K562 (cell line): ENCODE data around the gene SAE1. TPM values are rescaled to one million over a fixed set of nuclear protein-coding genes. Genes with fewer than 3 reads are reported as not detected.

Experiments
- BRCA1 ChIP-seq, 2 experiments: fragments of 450-650 bp in 1 of 2; sonication (generic) in 1 of 2; formaldehyde crosslinking in 1 of 2; IDR thresholded peaks; 2 replicates each; pipeline versions ENCODE4 v1.5.0 to v1.6.1; 2017 to 2020; ENCODE audit warnings: mild to moderate bottlenecking in 1 of 2, missing genetic modification reagents in 1 of 2
- FOXK2 ChIP-seq, 2 experiments: fragments of 450-650 bp; IDR thresholded peaks in 1 of 2; conservative IDR thresholded peaks in 1 of 2; 2 replicates each; pipeline ENCODE4 v1.6.1; 2016; ENCODE audit warnings: low read depth in 2 of 2, mild to moderate bottlenecking in 1 of 2
- KLF10 ChIP-seq: fragments of 250-450 bp; sonication (Bioruptor Pico); IDR thresholded peaks from 2 replicates; pipeline ENCODE4 v1.6.1; 2021; ENCODE audit warnings: matching md5 sums
- MCM7 ChIP-seq, 2 experiments: fragments of 450-650 bp; IDR thresholded peaks; 2 replicates each; pipeline ENCODE4 v1.6.1; 2016 to 2018
- MYNN ChIP-seq, 2 experiments: sonication (generic); formaldehyde crosslinking in 1 of 2; IDR thresholded peaks; 2 replicates each; pipeline versions ENCODE4 v1.5.0 to v1.6.1; 2016 to 2020; ENCODE audit warnings: antibody characterized with exemption in 1 of 2, missing genetic modification reagents in 1 of 2
- NCOA4 ChIP-seq: fragments of 450-650 bp; IDR thresholded peaks from 2 replicates; pipeline ENCODE4 v1.6.1; 2018; ENCODE audit warnings: mild to moderate bottlenecking; ENCODE audit not compliant: partially characterized antibody
- NUFIP1 ChIP-seq: fragments of 450-650 bp; IDR thresholded peaks from 2 replicates; pipeline ENCODE4 v1.6.1; 2018; ENCODE audit not compliant: partially characterized antibody
- PHF21A ChIP-seq: fragments of 450-650 bp; IDR thresholded peaks from 2 replicates; pipeline ENCODE4 v1.6.1; 2017; ENCODE audit warnings: low read depth, borderline replicate concordance
- RBM14 ChIP-seq: fragments of 200-400 bp; formaldehyde crosslinking; IDR thresholded peaks from 2 replicates; pipeline ENCODE4 v1.6.1; 2018; ENCODE audit warnings: low read depth, mild to moderate bottlenecking, low read length, moderate library complexity, borderline replicate concordance; ENCODE audit not compliant: insufficient read depth
- SLC30A9 ChIP-seq: fragments of 250-450 bp; sonication (Bioruptor Pico); IDR thresholded peaks from 2 replicates; pipeline ENCODE4 v1.8.0; 2022; ENCODE audit warnings: mild to moderate bottlenecking, moderate library complexity
- SMAD4 ChIP-seq: fragments of 250-450 bp; sonication (Bioruptor Pico); conservative IDR thresholded peaks from 2 replicates; pipeline ENCODE4 v1.8.0; 2021; ENCODE audit warnings: inconsistent platforms, mild to moderate bottlenecking, moderate library complexity
- TCF7 ChIP-seq: sonication (generic); IDR thresholded peaks from 2 replicates; pipeline ENCODE4 v1.6.1; 2016; ENCODE audit warnings: antibody characterized with exemption, borderline replicate concordance
- TGIF2 ChIP-seq: sonication (generic); formaldehyde crosslinking; IDR thresholded peaks from 2 replicates; pipeline ENCODE4 v1.8.1; 2022; ENCODE audit warnings: mild to moderate bottlenecking, missing genetic modification reagents, moderate library complexity
- ZNF263 ChIP-seq: sonication (generic); formaldehyde crosslinking; IDR thresholded peaks from 2 replicates; pipeline ENCODE4 v1.8.0; 2022; ENCODE audit warnings: mild to moderate bottlenecking, missing genetic modification reagents, borderline replicate concordance
- ZNF311 ChIP-seq: fragments of 250-450 bp; sonication (Bioruptor Pico); IDR thresholded peaks from 2 replicates; pipeline ENCODE4 v1.4.0; 2020; ENCODE audit warnings: mild to moderate bottlenecking, moderate library complexity
- polyA plus RNA-seq, 8 experiments: library from polyadenylated mRNA; depleted of rRNA in 4 of 8; stranded (reverse) in 5 of 8; unstranded in 3 of 8; fragments of >200 nt; fragmentation: Nextera tagmentation in 2 of 8; fragmentation: Illumina TruSeq in 1 of 8; extraction: Ambion mirVana in 2 of 8; extraction: Trizol in 1 of 8; gene quantifications; 2 replicates each; pipeline versions ENCODE4 v1.2.1 to v1.2.3, GENCODE V29; 2011 to 2014; ENCODE audit warnings: inconsistent platforms in 1 of 8, missing spikeins in 1 of 8
- total RNA-seq, 7 experiments: library from RNA; depleted of rRNA in 6 of 7; stranded (reverse); fragments of >200 nt in 6 of 7; fragmentation: Illumina TruSeq in 2 of 7; extraction: Trizol in 2 of 7; gene quantifications; 2 replicates each; pipeline versions ENCODE4 v1.2.1 to v1.2.3, GENCODE V29; 2011 to 2021; ENCODE audit warnings: low replicate concordance in 1 of 7
- TF ChIP-seq, protein P1 (sequence below): IDR thresholded peaks from 2 replicates; pipeline ENCODE4 v1.6.1; 2014; ENCODE audit warnings: antibody characterized with exemption
- TF ChIP-seq, protein P2 (sequence below): sonication (generic); formaldehyde crosslinking; IDR thresholded peaks from 2 replicates; pipeline ENCODE4 v1.8.1; 2023; ENCODE audit warnings: mild to moderate bottlenecking, missing genetic modification reagents, moderate library complexity
- TF ChIP-seq, protein P3 (sequence below): sonication (generic); formaldehyde crosslinking; IDR thresholded peaks from 2 replicates; pipeline ENCODE4 v1.8.0; 2022; ENCODE audit warnings: mild to moderate bottlenecking, missing genetic modification reagents, borderline replicate concordance
- TF ChIP-seq, protein P4 (sequence below): fragments of 250-450 bp; sonication (Bioruptor Pico); IDR thresholded peaks from 2 replicates; pipeline ENCODE4 v1.8.0; 2022; ENCODE audit warnings: inconsistent platforms
- TF ChIP-seq, protein P5 (sequence below): fragments of 250-450 bp; sonication (Bioruptor Pico); IDR thresholded peaks from 2 replicates; pipeline ENCODE4 v1.5.0; 2021

The SAE1 gene
- total and polyA plus RNA-seq, 9 of the 15 experiments (the other 6 are each of a cell fraction or from before 2014, with no cell fraction given) = 82.8 to 299 (median 217) TPM

DNA sequence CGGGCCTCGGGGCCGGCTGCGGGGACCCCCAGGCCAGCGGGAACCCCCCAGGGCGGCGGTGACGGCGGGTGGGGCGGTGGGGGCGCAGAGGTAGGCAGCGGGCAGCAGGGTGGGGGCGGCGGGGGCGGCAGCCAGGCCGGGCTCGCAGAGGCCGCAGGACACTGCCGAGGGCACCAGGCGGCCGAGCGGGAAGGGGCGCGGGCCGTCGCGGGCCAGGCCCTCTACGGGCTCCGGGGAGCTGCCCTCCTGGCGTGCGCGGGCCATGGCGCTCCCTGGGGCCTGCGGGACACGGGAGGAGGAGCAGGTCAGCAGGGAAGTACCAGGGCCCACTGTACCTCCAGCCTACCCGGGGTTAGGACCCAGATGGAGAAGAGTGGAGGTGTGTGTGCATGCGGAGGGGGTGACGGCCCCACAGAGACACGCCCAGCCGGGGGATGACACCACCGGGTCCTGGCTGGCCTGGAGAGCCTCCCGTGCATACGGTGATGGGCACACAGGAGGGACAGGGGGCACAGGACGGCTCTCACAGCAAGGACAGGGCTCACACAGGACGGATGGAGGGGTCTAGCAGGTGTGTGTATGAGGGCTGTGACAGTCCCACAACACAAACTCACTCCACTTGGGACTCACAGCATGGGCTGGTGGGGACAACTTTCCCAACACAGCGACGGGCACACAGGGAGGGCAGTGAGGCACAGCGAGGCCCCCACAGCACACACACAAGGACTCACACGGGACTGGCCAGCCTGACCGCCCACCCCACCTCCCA, 97.7 kb downstream of the SAE1 start (continued):
- TF ChIP-seq, protein P1, sequence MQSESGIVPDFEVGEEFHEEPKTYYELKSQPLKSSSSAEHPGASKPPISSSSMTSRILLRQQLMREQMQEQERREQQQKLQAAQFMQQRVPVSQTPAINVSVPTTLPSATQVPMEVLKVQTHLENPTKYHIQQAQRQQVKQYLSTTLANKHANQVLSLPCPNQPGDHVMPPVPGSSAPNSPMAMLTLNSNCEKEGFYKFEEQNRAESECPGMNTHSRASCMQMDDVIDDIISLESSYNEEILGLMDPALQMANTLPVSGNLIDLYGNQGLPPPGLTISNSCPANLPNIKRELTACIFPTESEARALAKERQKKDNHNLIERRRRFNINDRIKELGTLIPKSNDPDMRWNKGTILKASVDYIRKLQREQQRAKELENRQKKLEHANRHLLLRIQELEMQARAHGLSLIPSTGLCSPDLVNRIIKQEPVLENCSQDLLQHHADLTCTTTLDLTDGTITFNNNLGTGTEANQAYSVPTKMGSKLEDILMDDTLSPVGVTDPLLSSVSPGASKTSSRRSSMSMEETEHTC = no peak
- TF ChIP-seq ZNF311 (CRISPR knock-in tag) (no peak), NCOA4 (no peak), BRCA1 (IDR thresholded peaks at IDR 0.05) (no peak), BRCA1 (CRISPR knock-in tag; IDR thresholded peaks at IDR 0.05) (no peak), TGIF2 (CRISPR knock-in tag) (peak; percentile 81), MYNN (IDR thresholded peaks at IDR 0.05) (peak; percentile 78), MYNN (CRISPR knock-in tag; IDR thresholded peaks at IDR 0.05) (no peak), SLC30A9 (CRISPR knock-in tag) (no peak), TCF7 (no peak), ZNF263 (CRISPR knock-in tag) (no peak), SMAD4 (CRISPR knock-in tag) (no peak; the same call in 1 of the 2 replicates), PHF21A (no peak), NUFIP1 (no peak), KLF10 (CRISPR knock-in tag) (no peak), RBM14 (no peak), FOXK2 (conservative IDR thresholded peaks at IDR 0.05 in 1 of 2, IDR thresholded peaks at IDR 0.05 in 1 of 2; ENCODE audit: low read depth in 2 of 2) (no peak), MCM7 (IDR thresholded peaks at IDR 0.05) (no peak)
- TF ChIP-seq, protein P2, sequence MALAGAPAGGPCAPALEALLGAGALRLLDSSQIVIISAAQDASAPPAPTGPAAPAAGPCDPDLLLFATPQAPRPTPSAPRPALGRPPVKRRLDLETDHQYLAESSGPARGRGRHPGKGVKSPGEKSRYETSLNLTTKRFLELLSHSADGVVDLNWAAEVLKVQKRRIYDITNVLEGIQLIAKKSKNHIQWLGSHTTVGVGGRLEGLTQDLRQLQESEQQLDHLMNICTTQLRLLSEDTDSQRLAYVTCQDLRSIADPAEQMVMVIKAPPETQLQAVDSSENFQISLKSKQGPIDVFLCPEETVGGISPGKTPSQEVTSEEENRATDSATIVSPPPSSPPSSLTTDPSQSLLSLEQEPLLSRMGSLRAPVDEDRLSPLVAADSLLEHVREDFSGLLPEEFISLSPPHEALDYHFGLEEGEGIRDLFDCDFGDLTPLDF = 0 out of 2 replicates have a peak, but pooled peaks have one; percentile 50
- TF ChIP-seq, protein P3, sequence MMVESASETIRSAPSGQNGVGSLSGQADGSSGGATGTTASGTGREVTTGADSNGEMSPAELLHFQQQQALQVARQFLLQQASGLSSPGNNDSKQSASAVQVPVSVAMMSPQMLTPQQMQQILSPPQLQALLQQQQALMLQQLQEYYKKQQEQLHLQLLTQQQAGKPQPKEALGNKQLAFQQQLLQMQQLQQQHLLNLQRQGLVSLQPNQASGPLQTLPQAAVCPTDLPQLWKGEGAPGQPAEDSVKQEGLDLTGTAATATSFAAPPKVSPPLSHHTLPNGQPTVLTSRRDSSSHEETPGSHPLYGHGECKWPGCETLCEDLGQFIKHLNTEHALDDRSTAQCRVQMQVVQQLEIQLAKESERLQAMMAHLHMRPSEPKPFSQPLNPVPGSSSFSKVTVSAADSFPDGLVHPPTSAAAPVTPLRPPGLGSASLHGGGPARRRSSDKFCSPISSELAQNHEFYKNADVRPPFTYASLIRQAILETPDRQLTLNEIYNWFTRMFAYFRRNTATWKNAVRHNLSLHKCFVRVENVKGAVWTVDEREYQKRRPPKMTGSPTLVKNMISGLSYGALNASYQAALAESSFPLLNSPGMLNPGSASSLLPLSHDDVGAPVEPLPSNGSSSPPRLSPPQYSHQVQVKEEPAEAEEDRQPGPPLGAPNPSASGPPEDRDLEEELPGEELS (CRISPR knock-in tag) = no peak
- TF ChIP-seq, protein P4, sequence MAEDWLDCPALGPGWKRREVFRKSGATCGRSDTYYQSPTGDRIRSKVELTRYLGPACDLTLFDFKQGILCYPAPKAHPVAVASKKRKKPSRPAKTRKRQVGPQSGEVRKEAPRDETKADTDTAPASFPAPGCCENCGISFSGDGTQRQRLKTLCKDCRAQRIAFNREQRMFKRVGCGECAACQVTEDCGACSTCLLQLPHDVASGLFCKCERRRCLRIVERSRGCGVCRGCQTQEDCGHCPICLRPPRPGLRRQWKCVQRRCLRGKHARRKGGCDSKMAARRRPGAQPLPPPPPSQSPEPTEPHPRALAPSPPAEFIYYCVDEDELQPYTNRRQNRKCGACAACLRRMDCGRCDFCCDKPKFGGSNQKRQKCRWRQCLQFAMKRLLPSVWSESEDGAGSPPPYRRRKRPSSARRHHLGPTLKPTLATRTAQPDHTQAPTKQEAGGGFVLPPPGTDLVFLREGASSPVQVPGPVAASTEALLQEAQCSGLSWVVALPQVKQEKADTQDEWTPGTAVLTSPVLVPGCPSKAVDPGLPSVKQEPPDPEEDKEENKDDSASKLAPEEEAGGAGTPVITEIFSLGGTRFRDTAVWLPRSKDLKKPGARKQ = no peak
- TF ChIP-seq, protein P5, sequence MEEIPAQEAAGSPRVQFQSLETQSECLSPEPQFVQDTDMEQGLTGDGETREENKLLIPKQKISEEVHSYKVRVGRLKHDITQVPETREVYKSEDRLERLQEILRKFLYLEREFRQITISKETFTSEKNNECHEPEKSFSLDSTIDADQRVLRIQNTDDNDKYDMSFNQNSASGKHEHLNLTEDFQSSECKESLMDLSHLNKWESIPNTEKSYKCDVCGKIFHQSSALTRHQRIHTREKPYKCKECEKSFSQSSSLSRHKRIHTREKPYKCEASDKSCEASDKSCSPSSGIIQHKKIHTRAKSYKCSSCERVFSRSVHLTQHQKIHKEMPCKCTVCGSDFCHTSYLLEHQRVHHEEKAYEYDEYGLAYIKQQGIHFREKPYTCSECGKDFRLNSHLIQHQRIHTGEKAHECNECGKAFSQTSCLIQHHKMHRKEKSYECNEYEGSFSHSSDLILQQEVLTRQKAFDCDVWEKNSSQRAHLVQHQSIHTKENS = no peak
